ENCODE data around the gene OR2B6. TPM values are rescaled to one million over a fixed set of nuclear protein-coding genes. Genes with fewer than 3 reads are reported as not detected.
"Not testable (repeated sequence)": the region's sequence is repeated elsewhere in the genome, so short reads cannot be mapped to it uniquely, and the experiment has no call there.

OR2B6 gene
- total RNA-seq, 3 donors from 2014 or later (not counting 1 experiment from before 2014, with no cell fraction given): not detected

DNA sequence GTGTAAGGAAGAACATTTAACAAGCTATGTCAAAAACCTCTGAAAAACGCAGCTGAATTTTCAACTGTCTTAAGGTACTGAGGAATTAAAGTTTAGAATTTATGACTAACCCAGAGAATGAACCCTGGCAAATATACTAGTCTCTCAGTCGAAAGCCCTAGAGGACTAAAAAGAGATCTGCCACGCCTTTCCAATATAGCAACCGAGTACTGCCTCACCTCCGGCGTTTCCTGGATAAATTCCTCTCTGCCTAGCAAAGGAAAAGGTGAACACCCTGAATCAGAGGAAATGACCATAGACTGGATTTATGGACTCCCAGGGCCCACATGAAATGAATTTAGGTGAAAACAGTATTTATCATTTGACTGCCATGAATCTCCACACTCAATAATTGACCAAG lies 32.9 kb upstream of the OR2B6 start:
- Mint-ChIP-seq H3K9me3 (no peaks in the 10 kb centered on the region), H3K36me3 (no peaks in the 10 kb centered on the region), H3K27me3 (ENCODE audit: low read depth in 2 of 2) (peaks cover 10 to 20% of the 10 kb centered on the region in 2 donors), H3K4me3 (no peak overlapping the region), H3K27ac (no peak overlapping the region), H3K4me1 (no peaks in the 10 kb centered on the region)
- ATAC-seq (no peak), DNase-seq (no peak)
- H3K36me3 ChIP-seq (ENCODE audit: control insufficient read depth, insufficient read depth, low read length): no peaks in the 10 kb centered on the region
- TF ChIP-seq, protein P1, sequence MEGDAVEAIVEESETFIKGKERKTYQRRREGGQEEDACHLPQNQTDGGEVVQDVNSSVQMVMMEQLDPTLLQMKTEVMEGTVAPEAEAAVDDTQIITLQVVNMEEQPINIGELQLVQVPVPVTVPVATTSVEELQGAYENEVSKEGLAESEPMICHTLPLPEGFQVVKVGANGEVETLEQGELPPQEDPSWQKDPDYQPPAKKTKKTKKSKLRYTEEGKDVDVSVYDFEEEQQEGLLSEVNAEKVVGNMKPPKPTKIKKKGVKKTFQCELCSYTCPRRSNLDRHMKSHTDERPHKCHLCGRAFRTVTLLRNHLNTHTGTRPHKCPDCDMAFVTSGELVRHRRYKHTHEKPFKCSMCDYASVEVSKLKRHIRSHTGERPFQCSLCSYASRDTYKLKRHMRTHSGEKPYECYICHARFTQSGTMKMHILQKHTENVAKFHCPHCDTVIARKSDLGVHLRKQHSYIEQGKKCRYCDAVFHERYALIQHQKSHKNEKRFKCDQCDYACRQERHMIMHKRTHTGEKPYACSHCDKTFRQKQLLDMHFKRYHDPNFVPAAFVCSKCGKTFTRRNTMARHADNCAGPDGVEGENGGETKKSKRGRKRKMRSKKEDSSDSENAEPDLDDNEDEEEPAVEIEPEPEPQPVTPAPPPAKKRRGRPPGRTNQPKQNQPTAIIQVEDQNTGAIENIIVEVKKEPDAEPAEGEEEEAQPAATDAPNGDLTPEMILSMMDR (IDR thresholded peaks at IDR 0.05): no peak
- H3K4me3 ChIP-seq (ENCODE audit: low read length): no peak overlapping the region
- no peak overlapping the region for H3K27ac ChIP-seq (ENCODE audit: low read length)
- peaks cover 6% of the 10 kb centered on the region for H3K27me3 ChIP-seq (ENCODE audit: control insufficient read depth, insufficient read depth, low read length)
- H3K9me3 ChIP-seq (ENCODE audit: control insufficient read depth, insufficient read depth, low read length): no peaks in the 10 kb centered on the region
- H3K4me1 ChIP-seq (ENCODE audit: control insufficient read depth, insufficient read depth, low read length): no peaks in the 10 kb centered on the region
- intact Hi-C loops (cut with micrococcal nuclease): no loop called here
- 89% methylated on average over 6 of the region's 6 CpGs for WGBS (ENCODE audit: insufficient coverage)

DNA sequence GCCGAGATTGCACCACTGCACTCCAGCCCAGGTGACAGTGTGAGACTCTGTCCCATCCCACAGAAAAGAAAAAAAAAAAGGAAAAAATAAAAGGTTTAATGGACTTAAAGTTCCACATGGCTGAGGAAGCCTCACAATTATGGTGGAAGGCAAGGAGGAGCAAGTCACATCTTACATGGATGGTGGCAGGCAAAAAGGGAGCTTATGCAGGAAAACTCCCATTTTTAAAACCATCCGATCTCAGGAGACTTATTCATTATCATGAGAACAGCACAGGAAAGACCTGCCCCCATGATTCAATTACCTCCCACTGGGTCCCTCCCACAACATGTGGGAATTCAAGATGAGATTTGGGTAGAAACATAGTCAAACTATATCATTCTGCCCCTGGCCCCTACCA lies 29.0 kb upstream of the OR2B6 start:
- H3K4me1 ChIP-seq (ENCODE audit: control insufficient read depth, insufficient read depth, low read length); H3K36me3 Mint-ChIP-seq; H3K27ac ChIP-seq (ENCODE audit: low read length); H3K9me3 ChIP-seq (ENCODE audit: control insufficient read depth, insufficient read depth, low read length); DNase-seq; H3K4me3 ChIP-seq (ENCODE audit: low read length); H3K27ac Mint-ChIP-seq; ATAC-seq; H3K4me3 Mint-ChIP-seq; H3K27me3 ChIP-seq (ENCODE audit: control insufficient read depth, insufficient read depth, low read length); H3K4me1 Mint-ChIP-seq; intact Hi-C loops (cut with micrococcal nuclease); H3K36me3 ChIP-seq (ENCODE audit: control insufficient read depth, insufficient read depth, low read length); H3K9me3 Mint-ChIP-seq: not testable (repeated sequence)
- WGBS (ENCODE audit: insufficient coverage): 96% methylated on average over 2 of the region's 2 CpGs
- H3K27me3 Mint-ChIP-seq (ENCODE audit: low read depth in 2 of 2): peaks cover 15 to 26% of the 10 kb centered on the region in 2 donors

DNA sequence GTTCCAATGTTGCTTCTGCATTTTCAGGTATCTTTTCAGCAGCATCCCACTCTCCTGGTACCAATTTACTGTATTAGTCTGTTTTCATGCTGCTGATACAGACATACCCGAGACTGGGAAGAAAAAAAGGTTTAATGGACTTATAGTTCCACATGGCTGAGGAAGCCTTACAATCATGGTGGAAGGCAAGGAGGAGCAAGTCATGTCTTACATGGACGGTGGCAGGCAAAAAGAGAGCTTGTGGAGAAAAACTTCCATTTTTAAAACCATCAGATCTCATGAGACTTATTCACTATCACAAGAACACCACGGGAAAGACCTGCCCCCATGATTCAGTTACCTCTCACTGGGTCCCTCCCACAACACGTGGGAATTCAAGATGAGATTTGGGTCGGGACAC lies 27.1 kb upstream of the OR2B6 start:
- H3K36me3 Mint-ChIP-seq; intact Hi-C loops (cut with micrococcal nuclease); H3K4me3 ChIP-seq (ENCODE audit: low read length); H3K9me3 Mint-ChIP-seq; ATAC-seq; DNase-seq; H3K27me3 ChIP-seq (ENCODE audit: control insufficient read depth, insufficient read depth, low read length); H3K4me1 ChIP-seq (ENCODE audit: control insufficient read depth, insufficient read depth, low read length); H3K36me3 ChIP-seq (ENCODE audit: control insufficient read depth, insufficient read depth, low read length); H3K27ac Mint-ChIP-seq; H3K9me3 ChIP-seq (ENCODE audit: control insufficient read depth, insufficient read depth, low read length); H3K4me3 Mint-ChIP-seq; H3K27ac ChIP-seq (ENCODE audit: low read length); H3K4me1 Mint-ChIP-seq: not testable (repeated sequence)
- peaks cover 15 to 34% of the 10 kb centered on the region in 2 donors for H3K27me3 Mint-ChIP-seq (ENCODE audit: low read depth in 2 of 2)
- WGBS (ENCODE audit: insufficient coverage): 89% methylated on average over 5 of the region's 5 CpGs

DNA sequence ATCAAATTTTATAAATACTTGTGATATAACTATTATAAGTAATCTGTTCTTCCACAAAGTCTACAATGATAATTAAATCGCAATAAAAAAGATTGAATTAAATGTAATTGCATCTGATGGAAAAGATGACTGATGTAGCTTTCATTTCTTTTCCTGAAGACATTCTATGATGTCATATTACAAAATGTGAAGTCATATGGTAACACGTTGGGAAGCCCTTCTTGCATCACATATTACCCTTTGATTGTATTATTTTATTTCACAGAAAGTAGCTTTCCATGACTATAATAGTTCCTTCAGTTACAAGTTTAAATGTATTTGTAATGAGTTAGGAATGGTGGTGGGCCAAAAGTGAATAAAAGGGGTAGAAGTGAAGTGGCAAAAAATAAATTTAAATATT lies 25.8 kb upstream of the OR2B6 start:
- Mint-ChIP-seq H3K4me3 (no peak overlapping the region), H3K9me3 (peaks cover 0 to 2% of the 10 kb centered on the region in 2 donors), H3K36me3 (no peaks in the 10 kb centered on the region), H3K4me1 (no peaks in the 10 kb centered on the region), H3K27ac (no peak overlapping the region), H3K27me3 (ENCODE audit: low read depth in 2 of 2) (peaks cover 15 to 36% of the 10 kb centered on the region in 2 donors)
- intact Hi-C loops (cut with micrococcal nuclease): no loop called here
- Histone ChIP-seq H3K27me3 (ENCODE audit: control insufficient read depth, insufficient read depth, low read length) (peaks cover 9% of the 10 kb centered on the region), H3K4me3 (ENCODE audit: low read length) (no peak overlapping the region), H3K4me1 (ENCODE audit: control insufficient read depth, insufficient read depth, low read length) (no peaks in the 10 kb centered on the region), H3K9me3 (ENCODE audit: control insufficient read depth, insufficient read depth, low read length) (no peaks in the 10 kb centered on the region), H3K27ac (ENCODE audit: low read length) (no peak overlapping the region), H3K36me3 (ENCODE audit: control insufficient read depth, insufficient read depth, low read length) (no peaks in the 10 kb centered on the region)
- no CpG with 5 or more reads among the region's 2 CpGs for WGBS (ENCODE audit: insufficient coverage)
- ATAC-seq (no peak), DNase-seq (no peak)
- TF ChIP-seq, protein P1 (IDR thresholded peaks at IDR 0.05): no peak

DNA sequence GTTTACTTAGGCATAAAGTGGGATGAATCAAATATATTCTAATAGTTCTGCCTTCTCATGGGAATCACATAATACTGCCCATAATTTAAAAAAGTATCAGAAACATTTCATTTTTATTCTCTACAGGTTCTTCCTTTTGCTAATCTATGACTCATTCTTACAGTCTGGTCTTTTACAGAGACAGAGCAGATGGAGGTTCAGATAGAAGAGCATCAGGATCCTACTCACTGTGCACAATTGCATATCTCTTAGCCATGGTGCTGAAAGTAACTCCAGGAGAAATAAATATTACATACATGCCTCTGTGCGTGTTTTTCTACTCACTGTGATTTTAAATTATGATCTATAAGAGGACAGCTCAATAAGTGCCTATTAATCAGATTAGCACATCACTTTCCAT lies 16.3 kb upstream of the OR2B6 start:
- TF ChIP-seq, protein P1 (IDR thresholded peaks at IDR 0.05): no peak
- peaks cover 7% of the 10 kb centered on the region for H3K36me3 Mint-ChIP-seq
- no peak overlapping the region for H3K4me3 Mint-ChIP-seq
- Histone ChIP-seq H3K36me3 (ENCODE audit: control insufficient read depth, insufficient read depth, low read length) (no peaks in the 10 kb centered on the region), H3K27me3 (ENCODE audit: control insufficient read depth, insufficient read depth, low read length) (peaks cover 6% of the 10 kb centered on the region), H3K4me1 (ENCODE audit: control insufficient read depth, insufficient read depth, low read length) (no peaks in the 10 kb centered on the region), H3K9me3 (ENCODE audit: control insufficient read depth, insufficient read depth, low read length) (no peaks in the 10 kb centered on the region), H3K27ac (ENCODE audit: low read length) (no peak overlapping the region), H3K4me3 (ENCODE audit: low read length) (no peak overlapping the region)
- WGBS (ENCODE audit: insufficient coverage): 100% methylated on average over 1 of the region's 1 CpG
- ATAC-seq: no peak
- no peaks in the 10 kb centered on the region for H3K4me1 Mint-ChIP-seq
- peaks cover 33 to 61% of the 10 kb centered on the region in 2 donors for H3K27me3 Mint-ChIP-seq (ENCODE audit: low read depth in 2 of 2)
- intact Hi-C loops (cut with micrococcal nuclease): no loop called here
- no peaks in the 10 kb centered on the region for H3K9me3 Mint-ChIP-seq
- no peak for DNase-seq
- H3K27ac Mint-ChIP-seq: no peak overlapping the region

DNA sequence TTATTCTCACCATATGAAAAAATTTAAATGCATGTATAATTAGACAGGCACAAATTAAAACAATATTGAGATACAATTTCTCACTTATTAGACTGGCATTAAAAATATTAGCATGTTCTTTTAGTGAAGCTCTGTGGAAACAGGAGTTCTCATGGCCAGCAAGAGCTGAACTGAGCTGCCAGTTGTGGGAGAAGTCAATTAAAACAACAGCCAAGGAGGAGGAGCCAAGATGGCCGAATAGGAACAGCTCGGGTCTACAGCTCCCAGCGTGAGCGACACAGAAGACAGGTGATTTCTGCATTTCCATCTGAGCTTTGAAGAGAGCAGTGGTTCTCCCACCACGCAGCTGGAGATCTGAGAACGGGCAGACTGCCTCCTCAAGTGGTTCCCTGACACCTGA lies 14.0 kb upstream of the OR2B6 start:
- H3K36me3 Mint-ChIP-seq; H3K36me3 ChIP-seq (ENCODE audit: control insufficient read depth, insufficient read depth, low read length); H3K4me3 Mint-ChIP-seq; H3K27ac ChIP-seq (ENCODE audit: low read length); ATAC-seq; H3K9me3 Mint-ChIP-seq; DNase-seq; H3K27me3 ChIP-seq (ENCODE audit: control insufficient read depth, insufficient read depth, low read length); H3K4me1 Mint-ChIP-seq; H3K9me3 ChIP-seq (ENCODE audit: control insufficient read depth, insufficient read depth, low read length); H3K4me3 ChIP-seq (ENCODE audit: low read length); H3K4me1 ChIP-seq (ENCODE audit: control insufficient read depth, insufficient read depth, low read length); H3K27ac Mint-ChIP-seq; intact Hi-C loops (cut with micrococcal nuclease): not testable (repeated sequence)
- WGBS (ENCODE audit: insufficient coverage): 64% methylated on average over 6 of the region's 6 CpGs
- H3K27me3 Mint-ChIP-seq (ENCODE audit: low read depth in 2 of 2): peaks cover 35 to 72% of the 10 kb centered on the region in 2 donors

Data from natural killer cell (primary cell).